ENCODE results near the gene DGKH.

GRCh38 chr13:42014119-42014518 lies 34.3 kb upstream of the DGKH start:
- TF ChIP-seq, protein P1, sequence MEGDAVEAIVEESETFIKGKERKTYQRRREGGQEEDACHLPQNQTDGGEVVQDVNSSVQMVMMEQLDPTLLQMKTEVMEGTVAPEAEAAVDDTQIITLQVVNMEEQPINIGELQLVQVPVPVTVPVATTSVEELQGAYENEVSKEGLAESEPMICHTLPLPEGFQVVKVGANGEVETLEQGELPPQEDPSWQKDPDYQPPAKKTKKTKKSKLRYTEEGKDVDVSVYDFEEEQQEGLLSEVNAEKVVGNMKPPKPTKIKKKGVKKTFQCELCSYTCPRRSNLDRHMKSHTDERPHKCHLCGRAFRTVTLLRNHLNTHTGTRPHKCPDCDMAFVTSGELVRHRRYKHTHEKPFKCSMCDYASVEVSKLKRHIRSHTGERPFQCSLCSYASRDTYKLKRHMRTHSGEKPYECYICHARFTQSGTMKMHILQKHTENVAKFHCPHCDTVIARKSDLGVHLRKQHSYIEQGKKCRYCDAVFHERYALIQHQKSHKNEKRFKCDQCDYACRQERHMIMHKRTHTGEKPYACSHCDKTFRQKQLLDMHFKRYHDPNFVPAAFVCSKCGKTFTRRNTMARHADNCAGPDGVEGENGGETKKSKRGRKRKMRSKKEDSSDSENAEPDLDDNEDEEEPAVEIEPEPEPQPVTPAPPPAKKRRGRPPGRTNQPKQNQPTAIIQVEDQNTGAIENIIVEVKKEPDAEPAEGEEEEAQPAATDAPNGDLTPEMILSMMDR (IDR thresholded peaks at IDR 0.05): no peak
- no peak for TF ChIP-seq POLR2A (IDR thresholded peaks at IDR 0.05)

All from gastroesophageal sphincter (tissue), 3 donors.